PC-9 (cell line): ENCODE data around the gene WDR88. TPM values are rescaled to one million over a fixed set of nuclear protein-coding genes. Genes with fewer than 3 reads are reported as not detected.

Source experiments
- BruUV-seq: library from RNA; stranded (reverse); fragments of 400-500 nt; replicated peaks from 2 replicates; lab custom pipeline; 2021; lab: Mats Ljungman, UMichigan
- CTCF ChIA-PET: fragments of 300-600 bp; sonication (Branson Sonifier 250); formaldehyde crosslinking; loops from one replicate; lab custom pipeline; 2022; ENCODE audit warnings: antibody characterized with exemption; lab: Charles Lee
- POLR2A ChIA-PET: fragments of 300-600 bp; sonication (Branson Sonifier 250); formaldehyde crosslinking; loops from one replicate; lab custom pipeline; 2022; ENCODE audit warnings: antibody characterized with exemption; ENCODE audit not compliant: unreplicated experiment; lab: Charles Lee
- DNase-seq, 2 experiments: peaks; one replicate each; pipeline versions ENCODE4 v3.0.0 to v3.0.0-alpha.2; 2015 to 2022; ENCODE audit warnings: mixed read lengths in 1 of 2
- H2AFZ ChIP-seq: fragments of 200-600 bp; sonication (generic); 2 replicates; pipeline ENCODE4 v1.8.1; 2017; ENCODE audit warnings: antibody characterized with exemption
- H3F3A ChIP-seq: fragments of 200-600 bp; sonication (generic); 2 replicates; pipeline ENCODE4 v1.8.1; 2017; ENCODE audit warnings: antibody characterized with exemption, mild to moderate bottlenecking, low read depth; ENCODE audit not compliant: insufficient read depth
- H3K27ac ChIP-seq: fragments of 200-600 bp; sonication (generic); 2 replicates; pipeline ENCODE4 v1.6.1; 2016; ENCODE audit warnings: mixed run types
- H3K27me3 ChIP-seq: fragments of 200-600 bp; sonication (generic); 2 replicates; pipeline ENCODE4 v1.6.1; 2016; ENCODE audit warnings: low read depth, mixed run types; ENCODE audit not compliant: insufficient read depth
- H3K36me3 ChIP-seq: fragments of 200-600 bp; sonication (generic); 2 replicates; pipeline ENCODE4 v1.6.1; 2016; ENCODE audit warnings: low read depth, mixed run types
- H3K4me1 ChIP-seq: fragments of 200-600 bp; sonication (generic); replicated peaks from 2 replicates; pipeline ENCODE4 v1.6.1; 2016; ENCODE audit warnings: mixed run types; ENCODE audit not compliant: insufficient read depth
- H3K4me2 ChIP-seq: fragments of 200-600 bp; sonication (generic); 2 replicates; pipeline ENCODE4 v1.6.1; 2017; ENCODE audit warnings: mixed run types
- H3K4me3 ChIP-seq: fragments of 200-600 bp; sonication (generic); 2 replicates; pipeline ENCODE4 v1.6.1; 2016; ENCODE audit warnings: mixed run types
- H3K79me2 ChIP-seq: fragments of 200-600 bp; sonication (generic); 2 replicates; pipeline ENCODE4 v1.6.1; 2017; ENCODE audit warnings: low read depth, mixed run types
- H3K9me2 ChIP-seq: fragments of 200-600 bp; sonication (generic); 2 replicates; pipeline ENCODE4 v1.8.1; 2017; ENCODE audit warnings: mild to moderate bottlenecking; ENCODE audit not compliant: insufficient read depth
- H3K9me3 ChIP-seq: fragments of 200-600 bp; sonication (generic); 2 replicates; pipeline ENCODE4 v1.8.1; 2016; ENCODE audit warnings: low read depth; ENCODE audit not compliant: insufficient read depth
- H4K20me1 ChIP-seq: fragments of 200-600 bp; sonication (generic); 2 replicates; pipeline ENCODE4 v1.8.1; 2017; ENCODE audit not compliant: insufficient read depth
- CTCF ChIP-seq: fragments of 200-600 bp; sonication (generic); conservative IDR thresholded peaks from 2 replicates; pipeline ENCODE4 v1.6.1; 2017; ENCODE audit warnings: mixed run types, antibody characterized with exemption, mild to moderate bottlenecking, moderate library complexity
- EZH2 ChIP-seq: fragments of 200-600 bp; sonication (generic); IDR thresholded peaks from 2 replicates; pipeline ENCODE4 v1.8.0; 2017; ENCODE audit warnings: antibody characterized with exemption, low read depth
- intact Hi-C: fragments of 100-400 bp; cut with micrococcal nuclease; formaldehyde crosslinking; loops from one replicate; pipeline ENCODE4 v1.10.0; 2022; ENCODE audit not compliant: unreplicated experiment
- total RNA-seq: library from RNA; stranded (reverse); gene quantifications from 2 replicates; pipeline ENCODE4 v1.2.3, GENCODE V29; 2021

The WDR88 gene
- total RNA-seq, 1 experiment from 2014 or later: 0.59 TPM

- POLR2A ChIA-PET: no interaction called here
- Histone ChIP-seq H3K27me3 (no peaks in the 10 kb centered on the region), H3F3A (peaks cover 17% of the 10 kb centered on the region; the same call in 1 of the 2 replicates), H3K9me2 (no peaks in the 10 kb centered on the region), H3K4me2 (no peak overlapping the region), H3K27ac (0 out of 2 replicates have a peak overlapping the region, but pooled peaks have one; percentile 4), H3K4me3 (no peak overlapping the region), H3K9me3 (no peaks in the 10 kb centered on the region), H2AFZ (no peak overlapping the region), H3K36me3 (0 out of 2 replicates have a peak, but pooled peaks cover 3% of the 10 kb centered on the region), H3K79me2 (no peaks in the 10 kb centered on the region), H3K4me1 (0 out of 2 replicates have a peak, but pooled peaks cover 11% of the 10 kb centered on the region), H4K20me1 (no peaks in the 10 kb centered on the region)
- DNase-seq: peak; percentile 31 to 74
- CTCF ChIA-PET: interaction anchor here (0.6 kb wide), 1 partner anchor 105 kb away, joined by 10 read pairs; no protein-coding TSS in a partner anchor
- TF ChIP-seq EZH2: no peak
- no peak for TF ChIP-seq CTCF
- intact Hi-C loops: loop anchor here (1.0 kb wide), 1 partner anchor 56 kb away; no protein-coding TSS in a partner anchor
- no TSS peak for BruUV-seq
Measured at GRCh38 chr19:33110137-33110910, 21.6 kb upstream of the WDR88 start.

- Histone ChIP-seq H3K9me3 (no peaks in the 10 kb centered on the region), H4K20me1 (no peaks in the 10 kb centered on the region), H2AFZ (no peak overlapping the region), H3K27me3 (no peaks in the 10 kb centered on the region), H3K9me2 (no peaks in the 10 kb centered on the region), H3F3A (peaks cover 22% of the 10 kb centered on the region), H3K36me3 (peaks cover 9% of the 10 kb centered on the region; the same call in 1 of the 2 replicates), H3K4me2 (no peak overlapping the region), H3K79me2 (no peaks in the 10 kb centered on the region), H3K4me1 (0 out of 2 replicates have a peak, but pooled peaks cover 11% of the 10 kb centered on the region), H3K4me3 (no peak overlapping the region), H3K27ac (no peak overlapping the region)
- DNase-seq: no peak
- intact Hi-C loops: no loop called here
- TF ChIP-seq EZH2: no peak
- TF ChIP-seq CTCF: no peak
- CTCF ChIA-PET: no interaction called here
- BruUV-seq: no TSS peak
- POLR2A ChIA-PET: no interaction called here
Measured at GRCh38 chr19:33111587-33111986, 20.3 kb upstream of the WDR88 start.

- intact Hi-C loops: no loop called here
- Histone ChIP-seq H3K9me3 (no peaks in the 10 kb centered on the region), H3K4me1 (0 out of 2 replicates have a peak, but pooled peaks cover 11% of the 10 kb centered on the region), H3K36me3 (peaks cover 20% of the 10 kb centered on the region; the same call in 1 of the 2 replicates), H3K4me2 (no peak overlapping the region), H2AFZ (no peak overlapping the region), H3K27ac (no peak overlapping the region), H3K4me3 (no peak overlapping the region), H3K9me2 (no peaks in the 10 kb centered on the region), H3K27me3 (no peaks in the 10 kb centered on the region), H3K79me2 (no peaks in the 10 kb centered on the region), H3F3A (peaks cover 22% of the 10 kb centered on the region), H4K20me1 (no peaks in the 10 kb centered on the region)
- no peak for DNase-seq
- no TSS peak for BruUV-seq
- POLR2A ChIA-PET: no interaction called here
- TF ChIP-seq CTCF (no peak), EZH2 (no peak)
- CTCF ChIA-PET: no interaction called here
Measured at GRCh38 chr19:33114312-33114711, 17.6 kb upstream of the WDR88 start.
